PFSK-1 (cell line): ENCODE measurements around the gene ITGAD.

Experiments used
- FOXP2 ChIP-seq: optimal IDR thresholded peaks from 2 replicates; pipeline ENCODE3; 2011; ENCODE audit warnings: borderline replicate concordance, control low read depth, inconsistent platforms; ENCODE audit not compliant: insufficient read depth; ENCODE audit errors: extremely low read length, extremely low read depth
- POLR2AphosphoS5 ChIP-seq: IDR thresholded peaks from 2 replicates; pipeline ENCODE4 v1.6.1; 2012; ENCODE audit warnings: low read depth, mild to moderate bottlenecking, control low read depth, low read length, moderate library complexity
- REST ChIP-seq, 2 experiments: IDR thresholded peaks; 2 replicates each; pipeline versions ENCODE4 v1.6.1 to v1.8.0; 2011 to 2012; ENCODE audit warnings: low read depth in 2 of 2, low read length in 2 of 2, control low read depth in 1 of 2, inconsistent platforms in 1 of 2, mild to moderate bottlenecking in 1 of 2, moderate library complexity in 1 of 2; ENCODE audit not compliant: insufficient read depth in 1 of 2
- SIN3A ChIP-seq: IDR thresholded peaks from 2 replicates; pipeline ENCODE4 v1.6.1; 2012; ENCODE audit warnings: mild to moderate bottlenecking, low read length, moderate library complexity, borderline replicate concordance; ENCODE audit not compliant: insufficient read depth
- TAF1 ChIP-seq: IDR thresholded peaks from 2 replicates; pipeline ENCODE4 v1.6.1; 2012; ENCODE audit warnings: low read length, control low read depth, borderline replicate concordance; ENCODE audit not compliant: insufficient read depth

Gene ITGAD

GRCh38 chr16:31413943-31414342, 20.8 kb downstream of the ITGAD start:
- TF ChIP-seq SIN3A (no peak), FOXP2 (no peak), POLR2AphosphoS5 (no peak), REST (IDR thresholded peaks at IDR 0.05; ENCODE audit: insufficient read depth in 1 of 2, low read depth in 2 of 2, low read length in 2 of 2) (no peak), TAF1 (no peak)

GRCh38 chr16:31414706-31415105, 21.6 kb downstream of the ITGAD start:
- TF ChIP-seq REST (IDR thresholded peaks at IDR 0.05; ENCODE audit: insufficient read depth in 1 of 2, low read depth in 2 of 2, low read length in 2 of 2) (no peak), POLR2AphosphoS5 (no peak), TAF1 (no peak), SIN3A (no peak), FOXP2 (no peak)

DNA sequence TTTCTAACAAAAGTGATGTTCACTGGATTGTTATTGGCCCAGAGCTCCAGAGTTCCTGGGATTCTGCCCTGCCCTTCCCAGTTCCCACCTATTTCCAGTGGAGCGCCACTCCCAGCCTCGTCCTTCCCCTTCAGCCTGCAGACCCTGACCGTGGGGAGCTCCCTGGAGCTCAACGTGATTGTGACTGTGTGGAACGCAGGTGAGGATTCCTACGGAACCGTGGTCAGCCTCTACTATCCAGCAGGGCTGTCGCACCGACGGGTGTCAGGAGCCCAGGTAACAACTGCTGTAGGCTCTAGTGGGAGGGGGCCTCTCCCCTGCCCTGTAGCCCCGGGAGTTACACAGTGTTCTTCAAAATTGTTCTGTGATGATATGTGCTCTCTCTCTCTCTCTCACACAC, 23.2 kb downstream of the ITGAD start:
- TF ChIP-seq TAF1: no peak
- TF ChIP-seq SIN3A: no peak
- no peak for TF ChIP-seq POLR2AphosphoS5
- no peak for TF ChIP-seq FOXP2
- TF ChIP-seq REST (IDR thresholded peaks at IDR 0.05; ENCODE audit: insufficient read depth in 1 of 2, low read depth in 2 of 2, low read length in 2 of 2): no peak

- TF ChIP-seq TAF1: no peak
- TF ChIP-seq POLR2AphosphoS5: no peak
- TF ChIP-seq FOXP2: no peak
- no peak for TF ChIP-seq SIN3A
- no peak for TF ChIP-seq REST (IDR thresholded peaks at IDR 0.05; ENCODE audit: insufficient read depth in 1 of 2, low read depth in 2 of 2, low read length in 2 of 2)
Measured at GRCh38 chr16:31417916-31418315, 24.8 kb downstream of the ITGAD start.

GRCh38 chr16:31420037-31420436, 26.9 kb downstream of the ITGAD start:
- TF ChIP-seq POLR2AphosphoS5: no peak
- TF ChIP-seq FOXP2: no peak
- no peak for TF ChIP-seq TAF1
- TF ChIP-seq SIN3A: no peak
